GM19035 (cell line): ENCODE data around the gene ARHGAP22.
A peak's percentile ranks its signal among the peaks of the same experiment; 100 is the strongest.
"Not testable (repeated sequence)": the region's sequence is repeated elsewhere in the genome, so short reads cannot be mapped to it uniquely, and the experiment has no call there.

Source experiments
- ATAC-seq: cut with Tn5 transposase; IDR thresholded peaks from one replicate; pipeline ENCODE4 v1.9.1; 2021; ENCODE audit not compliant: unreplicated experiment

ARHGAP22 gene

DNA sequence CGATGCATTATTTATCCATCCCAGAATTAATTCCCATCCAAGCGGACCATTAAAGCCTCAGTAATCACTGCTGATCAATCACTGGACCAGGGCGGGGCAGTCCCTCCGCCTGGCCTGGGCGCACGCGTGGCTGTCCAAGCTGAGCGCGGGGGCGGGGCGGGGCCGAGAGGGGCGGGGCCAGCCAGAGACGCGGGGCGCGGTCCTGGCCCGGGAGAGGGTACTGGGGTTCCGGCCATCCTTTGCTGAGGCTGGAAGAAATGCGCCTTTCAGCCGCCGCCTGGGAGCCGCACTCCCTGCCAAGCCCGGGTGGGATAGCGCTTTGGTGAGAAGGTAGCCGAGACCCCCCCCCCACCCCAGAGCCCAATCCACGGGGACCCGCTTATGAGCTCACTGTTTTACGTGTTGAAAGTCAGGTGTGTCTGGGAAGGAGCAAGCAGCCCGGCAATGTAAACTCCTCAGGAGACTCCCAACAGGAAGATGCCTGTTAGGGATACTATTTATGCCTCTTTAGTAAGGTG is at the start of gene ARHGAP22:
TSS of gene ARHGAP22 (minus strand) at position 83 of the 518 bp plus-strand sequence. CDS start 277 bp downstream, outside the sequence.
- ATAC-seq = no peak

GRCh38 chr10:48653944-48654698 is 49.2 kb upstream of the ARHGAP22 start:
- no peak for ATAC-seq

- ATAC-seq = no peak
Measured at GRCh38 chr10:48653347-48653746, 48.5 kb upstream of the ARHGAP22 start.

DNA sequence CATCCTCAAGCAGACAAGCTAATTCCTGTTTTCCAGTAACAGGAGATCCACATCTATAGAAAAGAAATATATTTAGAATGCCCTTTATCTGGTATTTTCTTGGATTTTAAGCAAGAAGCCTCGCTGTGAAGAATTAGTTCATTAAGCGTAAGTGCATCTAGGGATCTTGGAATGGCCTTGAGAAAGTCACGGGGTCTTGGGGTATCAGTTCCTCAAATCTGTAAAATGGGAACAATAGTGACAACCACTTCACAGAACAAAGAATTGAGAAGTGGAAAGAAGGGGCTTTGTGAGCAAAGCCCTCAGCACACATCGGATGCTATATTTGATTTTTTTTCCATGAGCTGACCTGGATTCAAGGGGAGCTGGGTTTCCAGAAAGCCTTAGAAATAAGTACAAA is 47.5 kb upstream of the ARHGAP22 start:
- ATAC-seq = no peak

- ATAC-seq = no peak
Measured at GRCh38 chr10:48651839-48652238, 47.0 kb upstream of the ARHGAP22 start.

DNA sequence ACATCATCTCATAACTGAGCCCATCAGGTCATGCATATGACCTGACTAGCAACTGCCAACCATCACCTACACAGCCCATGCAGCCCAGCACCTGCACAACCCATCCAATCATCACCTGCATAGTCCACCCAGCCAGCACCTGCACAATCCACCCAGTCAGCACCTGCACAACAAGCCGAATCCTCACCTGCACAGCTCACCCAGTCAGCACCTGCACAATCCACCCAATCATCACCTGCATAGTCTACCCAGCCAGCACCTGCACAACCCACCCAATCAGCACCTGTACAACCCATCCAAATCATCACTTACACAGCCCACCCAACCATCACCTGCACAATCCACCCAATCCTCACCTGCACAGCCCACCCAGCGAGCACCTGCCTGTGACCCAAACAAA is 46.4 kb upstream of the ARHGAP22 start:
- no peak for ATAC-seq

DNA sequence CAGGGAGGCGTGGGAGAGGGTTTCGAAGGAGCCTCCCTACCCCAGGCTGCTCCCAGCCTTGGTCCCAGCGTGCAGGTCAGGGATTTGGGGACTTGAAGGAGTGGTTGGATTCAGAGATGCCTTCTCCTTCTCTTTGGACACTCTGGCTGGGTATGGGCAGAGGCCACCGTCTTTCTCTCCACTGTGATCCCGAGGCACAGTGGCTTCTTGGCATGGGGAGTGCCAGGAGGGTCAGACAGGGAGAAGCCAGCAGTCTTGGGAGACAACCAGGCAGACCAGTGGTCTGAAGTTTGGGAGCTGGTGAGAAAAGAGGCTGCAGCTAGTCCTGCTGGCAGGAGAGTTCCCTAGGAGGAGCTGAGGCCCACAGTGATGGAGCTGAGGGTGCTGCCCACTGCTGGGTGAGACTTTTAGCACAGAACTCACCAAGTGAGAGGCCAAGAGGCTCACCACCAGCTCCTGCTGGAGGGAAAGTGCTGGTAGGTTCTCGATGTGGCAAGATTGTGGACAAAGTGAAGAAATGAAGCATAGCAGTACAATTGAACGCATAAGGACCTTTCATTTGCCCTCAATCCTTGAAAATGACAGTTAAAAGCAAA is 44.6 kb upstream of the ARHGAP22 start:
- ATAC-seq = no peak

DNA sequence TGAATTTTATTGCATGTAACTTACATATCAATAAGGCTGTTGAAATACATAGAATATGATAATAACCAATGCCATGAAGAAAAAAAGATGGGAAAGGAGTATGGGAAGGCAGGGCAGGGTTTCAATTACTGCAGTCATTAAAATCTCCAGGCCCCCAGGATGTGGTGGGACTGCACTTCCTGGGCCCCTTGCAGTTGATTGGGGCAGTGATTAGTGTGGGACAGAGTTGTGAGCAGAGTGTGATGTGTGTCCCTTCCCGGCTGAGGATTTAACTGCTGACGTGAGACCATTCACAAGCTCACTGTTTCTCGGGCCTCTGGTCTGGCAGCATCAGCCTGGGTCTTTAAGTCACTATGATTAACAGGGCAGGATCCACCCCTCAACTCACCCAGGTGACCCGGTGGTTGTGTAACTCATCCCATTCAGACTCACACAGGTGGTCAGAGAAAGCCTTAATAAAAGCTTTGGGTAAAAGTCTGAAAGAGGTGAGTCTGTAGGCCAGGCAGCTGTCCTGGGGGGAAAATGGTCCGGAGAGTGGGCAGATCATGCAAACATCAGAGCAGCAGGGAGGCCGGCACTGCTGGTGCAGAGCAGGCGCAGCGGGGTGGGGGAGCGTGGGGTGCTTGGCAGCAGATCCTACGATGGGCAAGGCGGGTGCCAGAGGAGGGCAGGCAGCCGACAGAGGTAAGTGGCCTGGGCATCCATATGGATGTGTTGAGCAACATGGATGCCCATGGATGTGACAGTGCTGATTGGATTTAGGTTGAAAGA is 43.5 kb upstream of the ARHGAP22 start:
- ATAC-seq = no peak

- ATAC-seq = not testable (repeated sequence)
Measured at GRCh38 chr10:48647073-48647472, 42.2 kb upstream of the ARHGAP22 start.

- ATAC-seq = no peak
Measured at GRCh38 chr10:48645600-48645999, 40.7 kb upstream of the ARHGAP22 start.

DNA sequence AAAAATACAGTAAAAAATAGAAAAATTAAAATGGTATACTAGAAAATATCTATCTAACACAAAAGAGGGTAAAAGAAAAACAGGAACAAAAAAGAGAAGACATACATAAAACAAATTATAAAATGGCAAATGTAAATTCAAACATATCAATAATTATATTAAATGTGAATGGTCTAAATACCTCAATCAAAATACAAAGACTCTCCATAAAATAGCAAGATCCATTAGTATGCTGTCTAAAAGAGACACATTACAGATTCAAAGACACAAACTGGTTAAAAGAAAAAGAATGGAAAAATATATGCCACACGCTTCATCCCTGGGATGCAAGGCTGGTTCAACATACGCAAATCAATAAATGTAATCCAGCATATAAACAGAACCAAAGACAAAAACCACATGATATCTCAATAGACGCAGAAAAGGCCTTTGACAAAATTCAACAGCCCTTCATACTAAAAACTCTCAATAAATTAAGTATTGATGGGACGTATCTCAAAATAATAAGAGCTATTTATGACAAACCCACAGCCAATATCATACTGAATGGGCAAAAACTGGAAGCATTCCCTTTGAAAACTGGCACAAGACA is 36.3 kb upstream of the ARHGAP22 start:
- ATAC-seq = not testable (repeated sequence)

DNA sequence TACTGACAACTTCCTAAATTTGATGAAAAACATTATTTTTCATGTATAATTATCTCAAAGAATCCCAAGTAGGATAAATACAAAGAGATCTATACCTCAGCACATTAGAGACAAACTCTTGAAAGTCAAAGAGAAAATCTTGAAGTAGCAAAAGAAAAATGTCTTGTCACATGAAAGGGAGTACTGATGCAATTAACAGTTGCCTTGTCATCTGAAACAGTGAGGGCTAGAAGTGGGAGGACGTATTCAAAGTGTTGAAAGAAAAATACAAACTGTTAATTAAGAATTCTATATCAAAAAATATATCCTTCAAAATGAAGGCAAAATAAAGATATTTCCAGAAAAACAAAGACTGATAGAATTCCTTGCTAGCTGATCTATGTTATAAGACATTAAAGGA is 35.5 kb upstream of the ARHGAP22 start:
- no peak for ATAC-seq

- no peak for ATAC-seq
Measured at GRCh38 chr10:48639632-48640031, 34.8 kb upstream of the ARHGAP22 start.

DNA sequence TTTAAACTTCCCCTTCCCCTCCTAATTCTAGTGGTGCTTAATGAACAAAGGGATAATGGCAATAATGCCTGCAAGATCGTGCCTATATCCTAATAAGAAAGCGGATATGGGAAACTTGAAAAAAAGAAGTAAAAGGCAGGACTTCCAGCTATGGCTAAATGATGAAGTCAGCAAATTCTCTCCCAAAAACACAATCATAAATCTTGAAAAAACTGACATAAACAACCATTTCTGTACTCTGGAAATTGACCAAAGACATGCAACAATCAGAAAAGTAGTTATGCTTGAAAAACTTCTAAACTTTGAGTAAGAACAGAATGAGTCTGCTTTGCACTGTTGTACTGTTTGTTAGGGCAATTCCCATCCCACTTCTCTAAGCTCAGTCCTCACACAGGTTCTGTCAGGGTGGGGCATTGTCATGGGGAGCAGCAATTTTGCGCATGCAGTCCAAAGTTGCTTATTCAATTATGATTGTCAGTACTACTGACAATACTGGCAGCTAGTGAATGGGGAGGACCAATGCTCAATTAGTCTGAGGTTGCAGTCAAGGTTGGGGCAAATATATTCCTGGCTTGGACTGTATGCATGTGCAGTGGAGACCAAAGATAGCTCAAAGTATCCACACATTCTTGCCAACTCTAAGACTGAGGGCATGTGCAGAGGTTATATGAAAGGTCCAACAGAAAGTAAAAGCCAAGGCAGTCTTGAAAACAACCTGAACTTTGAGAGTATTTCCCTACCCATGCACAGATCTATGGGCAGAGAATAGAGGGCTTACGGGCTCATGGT is 34.1 kb upstream of the ARHGAP22 start:
- no peak for ATAC-seq

DNA sequence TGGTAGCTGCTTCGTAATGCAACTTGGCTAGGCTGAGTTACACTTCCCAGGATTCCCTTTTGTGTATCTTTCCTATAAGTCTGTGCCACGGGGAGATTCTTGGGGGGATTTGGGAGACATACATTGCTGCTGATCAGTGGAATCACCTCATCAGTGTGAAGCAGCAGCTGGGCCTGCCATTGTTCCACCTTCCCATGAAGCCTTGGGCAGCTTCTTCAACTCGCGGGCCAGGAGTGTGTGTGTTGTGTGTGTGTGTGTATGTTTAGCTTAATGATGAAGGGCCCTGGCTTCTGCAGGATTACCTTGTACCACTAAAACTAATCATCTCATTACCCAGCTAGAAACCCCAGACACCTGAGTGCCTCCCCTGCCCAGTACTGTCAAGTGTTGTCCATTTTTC is 33.3 kb upstream of the ARHGAP22 start:
- ATAC-seq = no peak

DNA sequence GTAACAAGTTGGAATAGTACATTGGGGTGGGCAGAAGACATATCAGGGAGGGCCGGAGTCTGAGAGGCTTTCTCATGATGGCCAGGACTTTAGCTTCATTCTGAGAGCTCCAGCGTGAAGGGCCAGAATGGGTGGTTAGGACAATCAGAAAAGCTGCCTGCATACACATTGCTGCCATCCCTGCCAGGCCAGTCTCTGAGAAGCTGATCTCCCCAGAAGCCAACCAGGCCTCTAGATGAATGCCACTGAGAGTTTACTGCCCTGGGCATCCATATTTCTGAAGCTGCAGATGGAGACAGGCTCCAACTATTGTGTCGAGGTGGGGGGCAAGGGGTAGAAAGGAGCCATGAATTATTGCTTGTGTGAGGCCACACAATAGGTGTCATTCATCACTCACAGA is 32.0 kb upstream of the ARHGAP22 start:
- no peak for ATAC-seq

DNA sequence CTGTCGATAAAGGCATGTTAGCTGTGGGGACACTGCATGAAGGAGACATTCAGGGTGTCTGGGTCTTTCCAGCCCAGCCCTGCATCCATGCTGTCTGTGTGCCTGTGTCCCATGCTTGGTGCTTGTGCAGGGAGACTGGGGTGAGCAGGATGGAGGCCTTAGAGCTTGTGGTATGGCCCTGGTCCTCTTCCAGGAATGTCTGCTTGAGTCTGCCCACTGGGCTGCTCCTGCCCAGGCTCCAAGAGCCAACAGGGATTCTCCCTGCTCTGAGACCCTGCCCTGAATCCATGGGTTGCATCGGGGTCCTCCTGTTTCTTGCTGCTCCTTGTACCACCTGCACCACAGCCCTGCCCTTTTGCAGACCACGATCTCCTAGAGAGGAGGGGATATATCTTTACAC is 31.4 kb upstream of the ARHGAP22 start:
- ATAC-seq = no peak

DNA sequence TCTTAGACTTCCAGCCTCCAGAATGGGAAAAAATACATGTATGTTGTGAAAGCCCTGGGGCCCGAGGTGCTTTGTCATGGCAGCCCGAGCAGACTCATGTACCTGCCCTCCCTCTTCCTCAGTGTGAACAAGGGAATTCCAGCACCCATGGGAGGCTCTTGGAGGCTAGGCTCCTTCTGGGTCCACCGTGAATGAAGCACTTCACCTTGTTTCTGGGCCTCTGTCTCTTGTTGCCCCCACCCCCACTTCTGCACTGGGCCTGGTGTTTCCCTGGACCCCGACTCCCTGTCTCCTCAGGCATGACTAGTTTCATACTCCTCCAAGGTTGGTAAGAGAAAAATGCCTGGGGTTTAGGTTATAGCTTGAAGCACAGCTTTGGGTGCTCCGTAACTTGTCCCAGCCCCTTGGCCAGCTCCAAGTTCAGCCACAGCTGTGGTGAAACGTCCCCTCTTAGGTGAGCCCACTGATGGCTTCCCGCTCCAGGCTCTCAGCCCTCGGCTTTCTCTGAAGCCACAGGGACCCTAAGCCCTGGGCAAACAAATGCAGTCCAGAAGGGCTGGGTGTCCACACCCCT is 30.2 kb upstream of the ARHGAP22 start:
- ATAC-seq = peak; percentile 2

DNA sequence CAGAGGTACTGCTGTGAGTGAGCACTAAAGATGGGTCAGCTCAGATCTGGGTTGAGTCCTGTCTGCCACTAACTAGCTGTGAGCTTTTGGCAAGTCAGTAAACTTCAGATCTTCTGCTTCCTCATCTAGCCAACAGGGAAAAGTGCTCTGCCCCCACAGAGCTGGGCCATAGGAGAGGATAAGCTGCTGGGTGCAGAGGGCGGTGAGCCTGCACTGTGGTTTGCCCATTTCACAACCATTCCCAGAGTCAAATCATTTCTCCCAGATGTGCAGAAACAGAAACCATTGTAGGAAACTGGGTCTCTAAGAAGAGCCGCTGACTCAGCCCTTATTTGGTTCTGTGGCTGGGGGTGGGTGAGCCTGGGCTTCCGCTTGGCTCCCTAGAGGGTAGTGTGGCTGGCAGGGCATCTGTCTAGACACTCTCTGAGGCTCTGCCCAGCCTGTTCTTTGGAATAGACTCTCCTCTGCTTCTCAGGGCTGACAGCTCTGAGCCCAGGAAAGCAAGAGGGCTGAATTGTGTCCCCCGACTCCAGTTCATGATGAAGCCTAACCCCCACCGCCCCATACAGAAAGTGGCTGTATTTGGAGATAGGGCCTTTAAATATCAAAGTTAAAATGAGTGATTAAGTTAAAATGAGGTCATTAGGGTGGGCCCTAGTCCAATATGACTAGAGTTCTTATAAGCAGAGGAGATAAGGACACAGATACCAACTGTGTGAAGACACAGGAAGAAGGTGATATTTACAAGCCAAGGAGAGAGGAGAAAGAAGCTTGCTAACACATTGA is 29.5 kb upstream of the ARHGAP22 start:
- ATAC-seq = peak; percentile 85
